T-helper 1 cell treated with Interleukin-12 subunit alpha and Interleukin-12 subunit beta and Interleukin-4 antibody, amounts not matched to agents 30 ng/mL and 1 ng/mL, for 36 hours (primary cell): ENCODE measurements around the gene CYFIP1. TPM values are rescaled to one million over a fixed set of nuclear protein-coding genes. Genes with fewer than 3 reads are reported as not detected.

Experiments used
- intact Hi-C: fragments of 100-400 bp; cut with micrococcal nuclease; formaldehyde crosslinking; loops from one replicate; pipeline ENCODE4 v1.15.1; 2024
- total RNA-seq: library from RNA; stranded (reverse); gene quantifications from 2 replicates; pipeline ENCODE4 v1.2.3, GENCODE V29; 2022

The CYFIP1 gene
- total RNA-seq, 1 donor from 2014 or later, result 41.4 TPM

DNA sequence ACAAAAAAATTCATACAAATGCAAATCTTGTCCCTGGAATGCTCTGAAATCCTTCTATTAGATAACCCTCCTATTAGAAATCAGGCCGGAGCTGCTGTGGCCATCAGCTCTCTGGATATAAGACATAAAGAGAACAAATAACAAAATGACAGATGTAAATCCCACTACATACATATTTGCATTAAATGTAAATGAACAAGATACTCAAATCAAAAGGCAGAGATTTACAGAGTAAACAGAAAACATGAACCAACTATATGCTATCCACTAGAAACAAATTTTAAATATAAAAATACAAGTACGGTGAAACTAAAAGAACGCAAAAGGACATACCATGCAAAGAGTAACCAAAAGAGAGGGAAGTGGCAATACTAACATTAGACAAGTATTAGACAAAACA, 10.7 kb downstream of the CYFIP1 start:
- intact Hi-C loops, result no loop called here

DNA sequence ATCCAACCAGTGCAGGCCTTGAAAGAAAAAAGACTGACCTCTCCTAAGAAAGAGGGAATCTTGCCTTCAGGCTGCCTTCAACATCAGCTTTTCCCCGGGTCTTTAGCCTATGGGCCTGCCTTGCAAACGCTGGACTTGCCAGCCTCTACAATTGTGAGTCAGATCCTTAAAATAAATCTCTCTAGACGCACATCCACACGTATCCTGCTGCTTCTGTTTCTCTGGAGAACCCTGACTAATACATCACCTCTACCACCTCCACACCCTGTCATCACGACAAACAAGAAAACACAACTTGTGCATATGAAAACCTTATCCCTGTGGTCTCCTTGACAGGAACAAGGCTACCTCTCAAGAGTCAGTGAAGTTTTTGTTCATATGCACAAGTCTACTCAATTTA, 11.8 kb downstream of the CYFIP1 start:
- intact Hi-C loops, result no loop called here

DNA sequence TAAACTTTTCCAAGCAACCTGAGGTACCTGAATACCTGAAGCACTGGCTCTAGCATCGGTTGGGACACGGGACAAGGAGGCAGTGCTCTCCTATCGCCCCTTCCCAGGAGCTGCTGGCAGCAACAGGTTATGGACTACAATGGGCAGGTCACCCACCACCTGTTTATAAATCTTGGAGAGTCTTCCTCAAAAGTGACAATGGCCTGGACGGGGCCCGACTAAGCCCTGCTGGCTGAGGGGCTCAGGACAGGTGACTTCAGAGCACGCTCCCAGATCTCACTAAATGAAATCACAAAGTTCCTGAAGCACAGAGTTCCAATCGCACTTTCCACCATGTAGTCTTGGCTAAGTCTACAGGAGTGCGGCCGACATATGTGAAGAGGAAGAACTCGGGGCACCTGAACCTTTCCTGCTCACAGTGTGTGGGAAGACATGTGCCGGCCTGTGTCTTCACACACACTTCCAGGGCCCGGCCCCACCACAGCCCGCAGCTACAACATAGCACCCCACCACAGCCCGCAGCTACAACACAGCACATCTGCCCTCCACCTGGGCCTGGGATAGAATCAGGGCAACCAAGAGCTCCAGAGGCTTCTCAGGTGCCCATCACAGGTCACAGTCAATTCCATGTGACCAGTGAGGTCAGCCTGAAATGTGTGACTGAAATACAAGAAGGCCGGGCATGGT, 12.9 kb downstream of the CYFIP1 start:
- intact Hi-C loops, result no loop called here

DNA sequence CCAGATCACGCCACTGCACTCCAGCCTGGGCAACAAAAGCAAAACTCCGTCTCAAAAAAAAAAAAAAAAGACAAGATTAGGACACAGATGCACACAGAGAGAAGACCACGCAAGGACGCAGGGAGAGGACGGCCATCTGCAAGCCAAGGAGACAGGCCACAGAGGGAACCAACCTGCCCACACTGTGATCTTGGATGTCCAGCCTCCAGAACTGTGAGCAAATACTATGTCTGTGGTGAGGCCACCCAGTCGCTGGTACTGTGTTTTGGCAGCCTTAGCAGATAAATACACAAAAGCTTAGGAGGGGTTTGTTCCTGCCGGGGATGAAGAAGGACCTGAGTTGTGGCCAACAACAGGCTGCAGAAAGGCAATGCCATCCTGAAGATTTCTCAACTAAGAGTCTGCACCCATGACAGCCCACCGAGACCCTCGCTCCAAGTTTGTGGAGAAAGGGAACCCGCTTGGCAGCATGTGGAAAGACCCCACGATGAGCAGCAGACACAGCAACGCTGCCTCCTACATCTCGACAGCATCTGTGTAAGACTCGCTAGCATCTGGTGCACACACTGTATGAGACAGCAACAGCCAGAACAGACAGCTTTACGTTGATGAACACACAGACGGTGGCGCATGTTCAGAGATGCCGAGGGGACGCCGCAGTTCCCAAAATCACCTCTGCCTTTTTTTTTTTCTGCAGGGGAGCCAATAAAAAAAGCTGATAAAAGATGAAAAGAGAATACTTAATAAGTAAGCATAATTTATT, 13.7 kb downstream of the CYFIP1 start:
- intact Hi-C loops, result no loop called here

DNA sequence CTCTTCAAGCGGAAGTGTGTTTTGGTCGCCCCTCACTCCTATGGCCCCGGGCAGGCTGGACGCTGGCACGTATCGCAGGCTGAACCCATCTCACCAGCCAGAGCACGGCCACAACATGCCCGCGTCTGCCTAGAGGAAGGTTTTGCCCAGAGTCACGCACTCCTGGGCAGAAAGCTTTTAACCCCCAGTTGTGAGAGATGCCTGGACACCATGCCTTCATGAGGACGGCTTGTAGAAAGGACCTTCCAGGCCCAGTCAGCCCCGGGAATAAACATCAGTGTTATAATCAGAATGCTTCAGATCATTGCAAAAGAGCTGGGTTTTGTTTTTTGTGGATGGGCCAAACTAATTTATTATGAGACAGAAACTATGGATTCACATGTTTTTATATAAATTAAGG, 16.5 kb downstream of the CYFIP1 start:
- intact Hi-C loops, result no loop called here

DNA sequence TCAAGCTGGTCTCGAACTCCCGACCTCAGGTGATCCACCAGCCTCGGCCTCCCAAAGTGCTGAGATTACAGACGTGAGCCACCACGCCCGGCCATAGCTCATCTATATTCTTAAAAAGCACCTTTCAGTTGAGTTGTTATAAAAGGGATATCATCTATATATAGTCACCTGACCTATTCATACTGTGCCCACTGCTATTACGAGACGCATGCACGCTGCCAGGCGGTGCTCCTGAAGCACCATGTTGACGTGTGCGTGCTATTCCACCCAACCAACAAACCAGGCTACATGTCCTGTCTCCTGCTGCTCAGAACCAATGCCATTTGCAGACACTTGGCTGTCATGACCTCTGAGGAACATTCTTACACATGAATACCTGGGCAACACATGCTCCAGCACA, 17.6 kb downstream of the CYFIP1 start:
- intact Hi-C loops, result loop anchor here (1.0 kb wide), 1 partner anchor 28 kb away; no protein-coding TSS in a partner anchor

DNA sequence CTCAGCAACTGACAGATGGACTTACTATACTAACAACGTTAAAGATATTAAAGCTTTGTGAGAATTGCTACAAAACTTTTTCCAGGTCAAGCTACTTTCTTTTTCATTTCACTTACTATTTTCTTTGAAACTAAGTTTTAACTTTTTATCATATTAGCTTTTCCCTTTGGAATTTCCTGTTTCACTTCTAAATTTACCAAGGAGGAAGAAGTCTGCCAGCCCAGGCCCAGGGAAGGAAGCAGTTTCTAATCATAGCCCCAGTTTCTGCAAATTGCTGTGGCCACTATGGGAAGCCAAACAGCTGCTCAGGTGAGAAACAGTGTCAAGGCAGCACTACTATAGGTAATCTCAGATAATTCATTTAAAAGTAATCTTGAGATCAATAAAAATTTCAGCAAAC, 18.4 kb downstream of the CYFIP1 start:
- intact Hi-C loops, result loop anchor here (1.0 kb wide), 1 partner anchor 27 kb away; no protein-coding TSS in a partner anchor

DNA sequence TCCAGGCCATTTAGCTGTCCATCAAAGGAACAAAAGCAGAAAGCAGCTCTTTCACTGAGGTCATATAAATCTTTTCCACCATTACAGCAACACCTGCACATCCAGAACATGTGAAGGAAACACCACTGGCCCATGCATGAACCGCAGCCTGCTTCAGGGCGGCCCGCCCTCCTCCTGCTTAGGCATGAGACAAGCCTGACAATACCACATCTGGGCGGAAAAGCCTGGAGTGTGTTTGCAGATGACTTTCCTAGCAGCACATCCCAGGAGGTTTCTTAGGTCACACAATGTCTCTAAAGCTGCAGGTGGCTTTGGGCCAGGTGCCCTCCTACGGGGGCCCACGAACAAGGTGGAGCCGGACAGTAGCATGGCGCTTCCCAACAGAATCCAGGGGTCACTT, 19.6 kb downstream of the CYFIP1 start:
- intact Hi-C loops, result no loop called here

DNA sequence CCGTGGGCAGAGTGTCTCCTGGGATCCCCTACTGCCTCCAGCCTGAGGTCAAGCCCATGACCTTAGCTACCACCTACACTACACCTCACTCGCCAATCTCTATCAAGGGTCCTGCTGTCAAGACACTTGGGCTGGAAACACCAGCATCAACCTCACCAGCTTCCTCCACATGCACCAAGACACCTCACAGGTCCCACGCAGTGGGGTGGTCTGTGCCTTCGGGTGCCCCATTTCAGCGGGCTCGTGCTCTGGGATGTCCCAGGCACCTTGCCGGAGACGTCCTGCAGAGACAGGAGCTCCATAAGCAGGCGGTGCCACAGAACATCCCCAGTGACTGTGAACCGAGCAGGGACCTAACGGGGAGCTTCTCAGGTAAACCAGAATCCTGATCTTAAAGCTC, 20.0 kb downstream of the CYFIP1 start:
- intact Hi-C loops, result no loop called here

DNA sequence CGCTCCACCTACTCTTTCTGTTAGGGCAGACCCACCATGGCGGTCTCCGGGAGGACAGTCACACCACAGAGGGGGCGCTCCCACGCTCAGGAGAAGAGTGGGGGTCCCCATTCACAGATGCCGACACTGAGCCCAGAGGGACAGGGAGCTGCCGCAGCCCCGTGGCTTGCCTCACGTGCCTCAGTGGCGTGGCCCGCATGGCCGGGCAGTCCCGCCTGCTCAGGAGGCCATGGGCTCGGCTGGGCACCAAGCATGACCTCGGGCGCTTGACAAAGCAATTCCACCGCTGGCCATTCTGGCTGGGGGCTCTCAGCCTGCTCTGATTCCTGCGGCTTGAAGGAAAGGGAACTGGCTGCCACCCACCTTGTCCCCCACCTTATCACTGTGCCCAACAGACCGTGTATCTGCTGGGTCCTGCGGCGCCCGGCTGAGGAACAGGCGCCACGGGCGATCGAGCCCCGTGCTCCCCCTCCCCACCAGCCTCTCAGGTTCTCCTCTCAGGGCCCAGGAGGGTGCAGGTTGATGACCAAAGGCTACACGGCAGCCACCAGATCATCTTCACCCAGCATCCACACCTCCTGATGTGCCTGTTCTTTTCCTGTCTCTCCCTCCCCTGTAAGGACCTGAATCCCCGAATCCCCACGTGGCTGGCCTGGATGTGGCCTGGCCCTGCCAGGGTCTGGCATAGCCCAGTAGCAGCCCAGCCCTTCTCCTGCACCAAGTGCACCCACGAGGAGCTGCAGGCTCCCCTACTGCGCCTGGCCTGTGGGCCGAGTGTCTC, 20.7 kb downstream of the CYFIP1 start:
- intact Hi-C loops, result no loop called here

DNA sequence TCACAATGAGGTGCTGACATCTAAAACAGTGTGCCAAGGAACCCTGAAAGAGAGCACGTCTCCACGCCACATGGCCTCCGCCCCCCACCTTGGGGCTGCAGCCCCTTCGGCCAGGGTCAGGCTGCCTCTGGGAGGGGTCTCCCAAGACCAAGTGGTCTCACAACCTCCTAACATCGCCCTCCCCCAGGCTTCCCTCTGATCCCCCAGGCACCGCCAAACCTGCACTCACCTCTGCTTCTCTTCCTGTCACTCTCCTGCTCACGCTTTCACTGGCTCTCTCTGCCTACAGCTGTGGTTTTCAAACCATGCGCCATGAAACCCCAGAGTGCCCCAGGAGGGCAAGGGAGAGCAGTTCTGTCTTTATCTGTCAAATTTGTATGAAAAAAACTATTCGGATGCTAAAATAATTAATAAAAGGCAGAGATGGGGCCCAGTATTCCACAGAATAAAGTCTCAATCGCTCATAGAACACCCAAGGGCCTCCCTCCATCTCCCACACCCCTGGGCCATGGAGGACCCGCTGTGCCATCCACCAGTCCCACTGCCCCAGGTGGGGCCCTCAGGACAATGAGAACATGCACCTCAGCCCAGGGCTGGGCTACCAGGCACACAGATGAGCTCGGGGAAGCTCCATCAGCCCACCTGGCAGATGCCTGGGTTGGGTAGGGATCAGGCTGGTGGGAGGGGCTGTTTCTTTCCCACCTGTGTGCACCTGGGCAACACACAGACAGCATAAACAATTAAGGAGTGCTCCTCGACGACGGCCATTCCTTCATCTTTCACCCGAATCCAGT, 21.5 kb downstream of the CYFIP1 start:
- intact Hi-C loops, result no loop called here

DNA sequence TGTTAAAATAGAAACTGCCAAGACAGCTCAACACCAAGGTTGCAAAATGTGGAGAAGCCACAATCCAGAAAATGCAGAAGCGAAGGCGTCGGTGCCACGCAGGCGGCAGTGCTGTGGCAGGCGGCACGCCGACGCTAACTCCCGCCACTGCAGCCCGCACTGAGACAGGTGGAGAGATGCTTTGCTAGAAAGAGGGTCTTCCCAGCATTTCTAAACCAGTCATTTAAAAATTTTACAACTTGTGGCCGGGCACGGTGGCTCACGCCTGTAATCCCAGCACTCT, 23.2 kb downstream of the CYFIP1 start:
- intact Hi-C loops, result no loop called here

DNA sequence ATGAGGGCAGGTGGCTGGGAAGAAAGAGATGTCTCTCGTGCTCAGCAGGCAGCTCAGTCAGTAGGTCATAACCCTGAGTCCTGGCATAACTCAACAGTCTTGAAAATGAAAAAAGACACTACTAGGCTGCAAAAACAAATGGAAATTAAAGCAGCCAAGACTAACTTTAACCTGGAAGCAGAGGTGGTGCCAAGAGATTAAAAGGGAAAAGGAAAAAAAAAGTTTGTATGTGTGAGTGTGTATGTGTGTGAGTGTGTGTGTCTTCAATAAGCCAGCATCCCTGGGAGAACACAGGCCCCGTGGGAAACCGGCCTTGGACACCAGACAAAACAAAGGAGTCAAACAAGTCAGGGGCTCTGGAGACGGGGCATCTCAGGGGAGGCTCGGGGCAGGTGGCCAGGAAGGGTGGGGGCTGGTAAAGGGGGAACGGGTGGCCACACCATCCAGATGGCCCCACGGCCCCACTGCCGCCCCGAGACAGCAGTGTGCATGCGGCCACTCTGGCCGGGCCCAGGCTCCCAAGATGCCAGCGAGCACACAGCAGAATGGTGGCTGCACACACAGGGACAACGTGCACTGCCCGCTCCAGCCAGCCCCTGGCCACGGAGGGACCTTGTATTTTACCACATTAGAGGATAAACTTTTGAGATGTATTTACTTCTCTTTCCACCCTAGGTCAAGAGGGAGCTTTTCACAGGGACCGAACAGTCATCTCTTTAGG, 23.8 kb downstream of the CYFIP1 start:
- intact Hi-C loops, result no loop called here

DNA sequence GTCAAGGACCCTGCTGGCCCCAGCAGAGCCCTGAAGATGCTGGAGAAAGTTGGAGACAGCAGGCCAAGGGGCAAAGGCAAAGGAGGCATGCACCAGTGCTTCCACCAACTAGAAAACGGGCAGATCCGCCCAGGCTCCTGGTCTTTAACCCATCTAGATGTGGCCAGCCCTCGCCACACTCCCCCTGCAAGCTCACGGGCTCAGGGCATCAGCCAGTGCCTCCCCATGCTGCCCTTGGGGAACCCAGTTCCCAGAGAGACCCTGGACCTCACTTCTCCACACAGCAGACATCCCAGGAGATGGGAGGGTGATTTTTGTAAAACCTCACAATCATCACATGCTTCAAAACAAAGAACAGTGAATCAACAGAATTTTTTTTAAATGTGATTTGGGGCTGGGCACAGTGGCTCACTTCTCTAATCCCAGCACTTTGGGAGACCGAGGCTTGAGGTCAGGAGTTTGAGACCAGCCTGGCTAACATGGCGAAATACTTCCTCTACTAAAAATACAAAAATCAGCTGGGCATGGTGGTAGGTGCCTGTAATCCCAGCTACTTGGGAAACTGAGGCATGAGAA, 24.5 kb downstream of the CYFIP1 start:
- intact Hi-C loops, result no loop called here

DNA sequence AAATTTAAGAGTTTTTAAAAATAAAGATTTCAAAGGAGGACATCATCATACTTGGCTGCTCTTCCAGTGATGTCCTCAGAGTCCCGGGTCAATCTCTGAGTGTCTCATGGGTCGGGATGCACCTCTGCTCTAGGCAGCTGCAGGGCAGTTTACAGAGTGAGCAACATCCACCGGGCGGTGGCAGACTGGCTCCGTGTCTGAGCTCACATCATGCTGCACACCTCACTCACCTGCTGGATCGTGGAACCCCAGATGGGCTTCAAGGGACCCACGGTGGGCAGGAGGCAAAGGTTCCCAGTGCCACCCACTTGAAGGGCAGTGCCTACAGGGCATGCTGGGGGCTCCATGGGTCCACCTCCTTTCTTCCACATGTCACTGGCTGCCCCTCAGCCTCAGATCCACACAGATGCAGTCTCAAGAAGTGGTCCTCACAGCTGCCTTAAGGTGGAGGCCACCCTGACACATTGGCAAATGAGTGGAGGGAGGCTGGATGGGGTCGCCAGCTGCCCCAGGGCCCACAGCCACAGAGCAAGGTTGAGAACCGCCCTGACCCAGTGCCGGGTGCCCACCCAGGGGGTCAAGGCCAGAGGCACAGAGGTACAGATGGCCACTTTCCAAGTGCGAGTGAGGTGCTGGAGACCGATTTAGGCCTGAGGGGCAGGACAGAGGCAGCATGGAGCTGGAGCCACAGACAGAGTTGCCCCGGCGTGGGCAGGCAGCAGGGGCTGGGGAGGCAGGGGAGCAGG, 25.2 kb downstream of the CYFIP1 start:
- intact Hi-C loops, result no loop called here

DNA sequence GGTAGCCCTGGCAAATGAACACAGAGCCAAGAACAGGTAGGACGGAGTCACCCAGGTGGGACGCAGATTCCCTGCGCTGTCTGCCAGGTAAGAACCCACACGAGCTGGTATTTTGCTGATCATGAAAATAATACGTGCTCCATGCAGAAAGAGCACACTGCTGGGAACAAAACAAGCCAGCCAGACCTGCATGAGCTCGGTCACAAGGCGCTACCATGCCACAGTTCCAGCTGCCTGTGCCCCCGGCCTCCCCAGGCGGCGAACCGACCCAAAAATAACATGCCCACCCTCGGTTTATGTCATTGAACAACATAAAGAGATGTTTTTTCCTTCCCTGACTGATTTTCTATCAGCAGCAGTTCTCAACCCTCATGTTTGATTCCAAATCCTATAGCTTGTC, 25.8 kb downstream of the CYFIP1 start:
- intact Hi-C loops, result no loop called here

DNA sequence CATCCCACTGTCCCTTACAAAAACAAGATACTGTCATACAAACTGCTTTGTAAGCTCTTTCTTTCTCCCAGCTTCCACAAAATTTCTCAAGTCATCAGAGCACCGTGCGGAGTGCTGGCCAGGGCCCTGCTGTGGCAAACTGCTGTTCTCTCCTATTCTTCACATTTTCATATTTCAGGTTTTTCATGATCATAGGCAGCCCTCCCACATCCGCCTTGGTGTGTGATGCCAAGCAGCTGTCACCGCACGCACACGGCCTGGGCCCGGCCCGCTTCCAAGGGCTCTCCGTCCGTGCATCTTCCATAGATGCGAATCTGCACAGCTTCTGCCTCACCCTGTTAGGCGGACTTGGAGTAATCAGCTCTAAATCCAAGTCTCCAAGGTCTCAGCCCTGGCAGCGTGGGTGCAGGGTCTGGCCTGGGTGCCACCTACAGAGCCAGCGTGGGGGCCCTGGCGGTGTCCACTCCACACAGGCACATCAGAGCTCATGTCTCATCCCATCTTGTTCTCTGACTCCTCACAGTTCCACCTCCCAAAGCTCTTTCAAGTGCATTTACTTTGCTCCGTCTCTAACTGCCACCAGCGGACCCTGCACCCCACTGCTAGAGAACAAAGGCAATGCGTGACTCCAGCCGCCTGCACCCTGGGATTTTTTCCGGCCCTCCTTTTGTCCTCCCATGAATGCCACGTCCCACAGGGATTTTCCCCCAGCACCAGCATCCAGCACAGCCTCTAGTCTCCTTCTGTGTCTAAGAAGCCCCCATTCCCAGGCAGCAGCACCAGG, 27.2 kb downstream of the CYFIP1 start:
- intact Hi-C loops, result no loop called here

DNA sequence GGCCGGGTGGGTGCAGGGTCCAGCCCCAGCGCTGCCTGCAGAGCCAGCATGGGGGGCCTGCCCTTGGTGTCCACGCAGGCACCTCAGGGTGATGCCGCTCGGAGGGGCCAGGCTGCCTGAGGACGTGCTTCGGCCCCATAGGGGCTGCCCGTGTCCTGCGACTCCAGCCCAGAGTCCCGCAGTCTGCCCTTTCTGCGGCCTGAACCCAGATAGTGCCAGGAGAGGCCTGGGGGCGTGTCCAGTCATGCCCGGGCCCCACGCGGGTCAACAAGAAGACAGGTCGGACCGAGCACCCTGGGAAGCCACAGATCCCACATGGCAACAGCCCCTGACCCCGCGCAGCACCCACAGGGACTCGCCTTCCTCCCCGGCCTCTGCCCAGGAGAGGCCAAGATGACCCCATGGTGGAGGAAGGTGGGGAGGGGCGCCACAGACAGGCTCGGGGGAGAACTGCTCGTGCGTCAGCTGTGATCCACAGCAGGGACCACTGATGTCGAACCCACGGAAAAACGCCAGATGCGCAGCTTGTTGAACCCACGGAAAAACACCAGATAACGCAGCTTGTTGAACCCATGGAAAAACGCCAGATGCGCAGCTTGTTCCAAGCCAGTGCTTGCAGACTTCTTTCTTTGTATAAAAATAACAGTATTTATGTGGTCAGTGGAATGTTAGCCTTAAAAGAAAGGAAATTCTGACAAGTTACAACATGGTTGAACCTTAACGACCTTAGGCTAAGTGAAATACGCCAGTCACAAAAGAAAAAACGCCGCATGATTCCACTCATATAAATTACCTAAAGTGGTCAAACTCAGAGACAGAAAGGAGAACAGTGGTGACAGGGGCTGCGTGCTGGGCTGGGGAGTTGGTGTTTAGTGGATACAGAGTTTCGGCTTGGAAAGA, 28.5 kb downstream of the CYFIP1 start:
- intact Hi-C loops, result no loop called here
